ENCODE results near the gene THBS4.

DNA sequence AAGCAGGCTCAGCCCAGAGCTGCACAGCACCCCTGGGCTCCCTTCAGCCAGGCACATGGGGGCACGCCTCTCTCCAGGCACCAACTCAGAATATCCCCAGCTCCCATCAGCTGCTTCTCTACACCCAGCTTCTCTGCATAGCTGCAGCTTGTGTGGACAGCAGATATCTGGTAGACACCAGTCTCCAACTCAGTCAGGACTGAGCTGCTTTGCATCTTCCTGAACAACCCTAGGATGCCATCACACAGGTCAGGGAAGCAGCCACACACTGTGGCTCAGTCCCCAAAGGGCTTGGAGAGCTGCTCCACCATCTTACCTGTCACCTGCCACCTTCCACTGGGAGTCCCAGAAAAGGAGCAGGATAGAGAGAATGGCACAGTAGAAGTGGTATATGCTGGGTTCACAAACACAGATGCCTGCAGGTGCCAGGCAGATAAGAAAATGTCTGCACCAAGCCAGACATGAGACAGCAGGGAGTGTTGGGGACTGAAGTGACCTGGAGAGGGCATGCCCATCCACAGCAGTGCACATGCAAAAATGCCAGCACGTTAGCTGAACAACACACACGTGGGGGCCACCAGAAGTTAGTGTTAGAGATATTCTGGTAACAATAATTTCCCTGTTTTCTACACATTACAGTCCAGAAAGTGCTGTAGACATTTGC, 42.0 kb downstream of the THBS4 start:
- TF ChIP-seq, protein P1, sequence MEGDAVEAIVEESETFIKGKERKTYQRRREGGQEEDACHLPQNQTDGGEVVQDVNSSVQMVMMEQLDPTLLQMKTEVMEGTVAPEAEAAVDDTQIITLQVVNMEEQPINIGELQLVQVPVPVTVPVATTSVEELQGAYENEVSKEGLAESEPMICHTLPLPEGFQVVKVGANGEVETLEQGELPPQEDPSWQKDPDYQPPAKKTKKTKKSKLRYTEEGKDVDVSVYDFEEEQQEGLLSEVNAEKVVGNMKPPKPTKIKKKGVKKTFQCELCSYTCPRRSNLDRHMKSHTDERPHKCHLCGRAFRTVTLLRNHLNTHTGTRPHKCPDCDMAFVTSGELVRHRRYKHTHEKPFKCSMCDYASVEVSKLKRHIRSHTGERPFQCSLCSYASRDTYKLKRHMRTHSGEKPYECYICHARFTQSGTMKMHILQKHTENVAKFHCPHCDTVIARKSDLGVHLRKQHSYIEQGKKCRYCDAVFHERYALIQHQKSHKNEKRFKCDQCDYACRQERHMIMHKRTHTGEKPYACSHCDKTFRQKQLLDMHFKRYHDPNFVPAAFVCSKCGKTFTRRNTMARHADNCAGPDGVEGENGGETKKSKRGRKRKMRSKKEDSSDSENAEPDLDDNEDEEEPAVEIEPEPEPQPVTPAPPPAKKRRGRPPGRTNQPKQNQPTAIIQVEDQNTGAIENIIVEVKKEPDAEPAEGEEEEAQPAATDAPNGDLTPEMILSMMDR (IDR thresholded peaks at IDR 0.05): no peak
- TF ChIP-seq POLR2A (IDR thresholded peaks at IDR 0.05): no peak
- no peak for TF ChIP-seq EP300 (IDR thresholded peaks at IDR 0.05)
- no peak for TF ChIP-seq POLR2AphosphoS5 (IDR thresholded peaks at IDR 0.05)

Measured in upper lobe of left lung (tissue), 4 donors.